Ectodermal cell (in vitro differentiated cells): Measurements from ENCODE around the gene TRPM2.
"Not testable (repeated sequence)": the region's sequence is repeated elsewhere in the genome, so short reads cannot be mapped to it uniquely, and the experiment has no call there.

Experiments
- H3K27ac ChIP-seq: 2 replicates; pipeline ENCODE4 v1.7.0; 2013; ENCODE audit warnings: mild to moderate bottlenecking, low read depth, low read length; ENCODE audit not compliant: insufficient read depth, poor library complexity, severe bottlenecking
- H3K27me3 ChIP-seq: 2 replicates; pipeline ENCODE4 v1.7.0; 2013; ENCODE audit warnings: mild to moderate bottlenecking, low read length; ENCODE audit not compliant: insufficient read depth, control insufficient read depth, poor library complexity, severe bottlenecking
- H3K36me3 ChIP-seq: one replicate; pipeline ENCODE4 v1.7.0; 2013; ENCODE audit warnings: low read length; ENCODE audit not compliant: control insufficient read depth, insufficient read depth
- H3K4me1 ChIP-seq: one replicate; pipeline ENCODE4 v1.7.0; 2013; ENCODE audit warnings: low read length; ENCODE audit not compliant: control insufficient read depth, insufficient read depth
- H3K4me3 ChIP-seq: 2 replicates; pipeline ENCODE4 v1.7.0; 2013; ENCODE audit warnings: low read depth, low read length, control low read depth; ENCODE audit not compliant: insufficient read depth
- H3K9me3 ChIP-seq: 2 replicates; pipeline ENCODE4 v1.7.0; 2013; ENCODE audit warnings: mild to moderate bottlenecking, low read length, moderate library complexity; ENCODE audit not compliant: control insufficient read depth
- WGBS, 2 experiments: methylation state at CpG; one replicate each; pipeline ENCODE4 v1.1.7; 2013; ENCODE audit warnings: missing lambda C conversion rate in 2 of 2; 5-methylcytosine and 5-hydroxymethylcytosine counted together

The TRPM2 gene

DNA sequence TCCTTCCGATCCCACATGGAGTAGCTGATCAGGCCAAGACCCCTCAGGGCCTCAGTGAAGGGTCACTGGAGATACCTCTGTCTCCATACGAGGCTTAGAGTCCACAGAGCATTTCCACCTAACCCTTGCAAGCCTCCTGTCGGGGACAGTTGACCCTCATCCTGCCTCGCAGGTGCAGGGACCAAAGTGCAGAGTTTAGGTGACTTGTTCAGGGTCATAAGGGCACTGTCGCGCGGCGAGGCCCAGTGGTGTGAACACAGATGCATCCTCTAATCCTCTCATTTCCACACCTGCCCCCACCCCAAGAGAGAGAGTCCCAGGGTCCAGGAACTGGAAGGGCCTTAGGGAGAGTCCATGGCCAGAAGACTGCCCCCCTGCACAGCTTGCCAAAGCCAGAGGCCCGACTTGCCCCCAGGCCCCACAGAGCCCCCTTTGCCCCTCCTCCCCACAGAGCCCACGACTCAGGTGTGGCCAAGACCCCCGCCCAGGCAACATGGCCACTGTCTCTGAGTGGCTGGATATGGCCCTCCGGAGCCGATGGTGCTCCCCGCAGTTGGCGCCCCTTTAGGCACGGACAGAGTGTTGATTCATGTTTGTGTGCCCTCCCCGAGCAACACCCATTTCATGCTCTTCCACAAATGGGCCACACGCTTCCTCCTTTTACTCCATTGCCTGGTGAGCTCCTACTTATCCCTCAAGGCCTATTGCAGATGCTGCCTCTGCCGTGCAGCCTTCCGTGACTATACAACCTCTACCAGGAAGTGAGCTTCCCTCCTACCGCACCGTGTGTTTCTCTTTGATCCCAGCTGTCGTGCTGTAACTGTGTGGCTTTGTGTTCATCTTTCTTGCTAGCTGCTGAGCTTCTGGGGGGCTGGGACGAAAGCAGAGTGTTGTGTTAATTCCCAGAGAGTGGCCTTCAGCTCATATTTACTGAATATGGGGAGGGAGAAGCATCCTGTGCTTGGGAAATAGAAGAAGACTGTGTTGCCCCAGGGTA, 1.7 kb downstream of the TRPM2 start:
- no peak overlapping the region for H3K27ac ChIP-seq
- no peaks in the 10 kb centered on the region for H3K27me3 ChIP-seq
- H3K36me3 ChIP-seq: no peaks in the 10 kb centered on the region
- WGBS, 2 experiments: 92% methylated on average over 24 of the region's 24 CpGs
- no peaks in the 10 kb centered on the region for H3K4me1 ChIP-seq
- no peak overlapping the region for H3K4me3 ChIP-seq
- no peaks in the 10 kb centered on the region for H3K9me3 ChIP-seq

DNA sequence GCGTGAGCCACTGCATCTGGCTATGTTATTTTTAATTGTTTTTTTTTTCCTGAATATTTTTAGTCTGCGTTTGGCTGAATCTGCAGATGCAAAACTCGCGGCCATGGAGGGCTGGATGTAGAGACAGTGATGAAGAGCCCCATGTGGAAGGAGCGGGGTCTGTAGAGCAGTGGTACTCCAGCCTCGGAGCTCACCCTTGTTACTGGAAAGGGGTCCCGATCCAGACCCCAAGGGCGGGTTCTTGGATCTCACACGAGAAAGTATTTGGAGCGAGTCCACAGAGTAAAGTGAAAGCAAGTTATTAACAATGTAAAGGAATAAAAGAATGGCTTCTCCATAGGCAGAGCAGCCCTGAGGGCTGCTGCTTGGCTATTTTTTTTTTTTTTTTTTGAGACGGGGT, 2.7 kb downstream of the TRPM2 start:
- Histone ChIP-seq H3K4me3 (no peak overlapping the region), H3K9me3 (no peaks in the 10 kb centered on the region), H3K4me1 (no peaks in the 10 kb centered on the region), H3K27ac (no peak overlapping the region), H3K27me3 (no peaks in the 10 kb centered on the region), H3K36me3 (no peaks in the 10 kb centered on the region)
- WGBS, 2 experiments: 93 to 97% methylated on average over 11 of the region's 11 CpGs

GRCh38 chr21:44356636-44357035, 3.2 kb downstream of the TRPM2 start:
- Histone ChIP-seq H3K4me1 (no peaks in the 10 kb centered on the region), H3K36me3 (no peaks in the 10 kb centered on the region), H3K27me3 (no peaks in the 10 kb centered on the region), H3K27ac (no peak overlapping the region), H3K4me3 (no peak overlapping the region), H3K9me3 (no peaks in the 10 kb centered on the region)
- WGBS, 2 experiments: 92% methylated on average over 6 of the region's 6 CpGs

GRCh38 chr21:44357064-44357837, 3.8 kb downstream of the TRPM2 start:
- H3K9me3 ChIP-seq: no peaks in the 10 kb centered on the region
- H3K36me3 ChIP-seq: no peaks in the 10 kb centered on the region
- H3K4me1 ChIP-seq: no peaks in the 10 kb centered on the region
- H3K27me3 ChIP-seq: no peaks in the 10 kb centered on the region
- no peak overlapping the region for H3K4me3 ChIP-seq
- H3K27ac ChIP-seq: no peak overlapping the region
- 90 to 92% methylated on average over 21 of the region's 21 CpGs for WGBS, 2 experiments

- Histone ChIP-seq H3K27me3 (no peaks in the 10 kb centered on the region), H3K36me3 (no peaks in the 10 kb centered on the region), H3K4me3 (no peak overlapping the region), H3K4me1 (no peaks in the 10 kb centered on the region), H3K9me3 (no peaks in the 10 kb centered on the region), H3K27ac (no peak overlapping the region)
- 97 to 98% methylated on average over 7 to 8 of the region's 8 CpGs for WGBS, 2 experiments
Observed at GRCh38 chr21:44359396-44359795, 6.0 kb downstream of the TRPM2 start.

GRCh38 chr21:44360159-44360558, 6.7 kb downstream of the TRPM2 start:
- Histone ChIP-seq H3K4me1 (no peaks in the 10 kb centered on the region), H3K27me3 (no peaks in the 10 kb centered on the region), H3K9me3 (no peaks in the 10 kb centered on the region), H3K27ac (no peak overlapping the region), H3K4me3 (no peak overlapping the region), H3K36me3 (no peaks in the 10 kb centered on the region)
- 76 to 84% methylated on average over 8 of the region's 8 CpGs for WGBS, 2 experiments

DNA sequence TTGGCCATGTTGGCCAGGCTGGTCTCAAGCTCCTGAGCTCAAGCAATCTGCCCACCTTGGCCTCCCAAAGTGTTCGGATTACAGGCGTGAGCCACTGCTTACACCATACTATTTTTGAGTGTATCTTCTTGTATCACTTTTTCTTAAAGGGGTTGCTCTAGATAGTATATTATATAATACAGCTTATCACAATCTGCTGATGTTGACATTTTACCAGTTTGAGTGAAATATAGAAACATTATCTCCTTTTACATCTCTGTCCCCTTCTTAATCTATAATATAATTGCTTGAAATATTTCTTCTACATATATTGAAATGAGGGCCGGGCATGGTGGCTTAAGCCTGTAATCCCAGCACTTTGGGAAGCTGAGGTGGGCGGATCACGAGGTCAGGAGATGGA, 8.5 kb downstream of the TRPM2 start:
- H3K27ac ChIP-seq, H3K27me3 ChIP-seq, H3K4me1 ChIP-seq, H3K4me3 ChIP-seq, H3K9me3 ChIP-seq, H3K36me3 ChIP-seq: not testable (repeated sequence)
- WGBS, 2 experiments: 86 to 100% methylated on average over 4 to 5 of the region's 5 CpGs

GRCh38 chr21:44363278-44363677, 9.9 kb downstream of the TRPM2 start:
- 92 to 97% methylated on average over 1 of the region's 1 CpG for WGBS, 2 experiments
- Histone ChIP-seq H3K4me3 (no peak overlapping the region), H3K27me3 (no peaks in the 10 kb centered on the region), H3K9me3 (no peaks in the 10 kb centered on the region), H3K36me3 (no peaks in the 10 kb centered on the region), H3K4me1 (no peaks in the 10 kb centered on the region), H3K27ac (no peak overlapping the region)

DNA sequence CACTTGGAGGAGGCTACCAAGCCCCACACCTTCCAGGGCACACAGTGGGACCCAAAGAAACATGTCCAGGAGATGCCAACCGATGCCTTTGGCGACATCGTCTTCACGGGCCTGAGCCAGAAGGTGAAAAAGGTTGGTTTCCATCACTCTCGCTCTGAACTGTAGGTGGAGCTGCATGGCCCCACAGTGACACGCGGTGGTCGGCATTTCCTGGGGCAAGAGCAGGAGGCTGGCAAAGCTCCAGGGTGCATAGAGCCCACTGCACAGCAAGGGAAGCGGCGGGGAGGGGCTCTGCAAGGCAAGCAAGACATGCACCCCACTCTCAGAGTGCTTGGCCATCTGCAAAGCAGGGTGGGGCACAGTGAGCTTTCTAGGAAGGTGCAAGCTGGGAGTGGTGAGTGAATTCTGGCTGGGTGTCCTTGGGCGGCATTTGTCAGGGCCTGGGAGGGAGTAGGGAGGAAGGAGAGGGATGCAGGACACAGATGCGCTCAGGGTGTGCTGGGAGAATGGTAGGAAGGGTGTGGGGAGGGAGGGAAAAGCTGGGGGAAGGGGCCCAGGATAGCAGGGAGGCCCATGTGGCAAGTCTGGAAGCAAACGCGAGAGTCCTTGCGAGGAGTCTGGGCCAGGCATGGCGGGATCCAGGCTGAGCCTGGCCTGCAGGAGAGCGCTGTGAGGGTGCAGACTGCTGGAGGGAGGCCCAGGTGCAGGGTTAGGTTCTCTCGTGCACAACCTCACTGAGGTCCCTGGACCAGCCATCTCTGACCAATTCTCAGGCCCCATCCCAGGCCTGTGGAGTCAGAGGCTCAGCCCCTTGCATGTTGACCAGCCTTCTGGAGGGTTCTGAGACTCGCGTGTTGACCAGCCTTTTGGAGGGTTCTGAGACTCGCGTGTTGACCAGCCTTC, 11.0 kb downstream of the TRPM2 start:
- Histone ChIP-seq H3K9me3 (no peaks in the 10 kb centered on the region), H3K4me3 (no peak overlapping the region), H3K27me3 (peaks cover 11% of the 10 kb centered on the region), H3K36me3 (no peaks in the 10 kb centered on the region), H3K27ac (no peak overlapping the region), H3K4me1 (no peaks in the 10 kb centered on the region)
- WGBS, 2 experiments: 82 to 84% methylated on average over 22 of the region's 22 CpGs
